Activated CD4-positive, alpha-beta memory T cell treated with anti-CD3 and anti-CD28 coated beads, Interleukin-2, amount 10 ng/mL, durations not matched to agents 7 days and 5 days (primary cell): ENCODE data around the gene TNFRSF19. TPM values are rescaled to one million over a fixed set of nuclear protein-coding genes. Genes with fewer than 3 reads are reported as not detected.
A peak's percentile ranks its signal among the peaks of the same experiment; 100 is the strongest.
"Not testable (repeated sequence)": the region's sequence is repeated elsewhere in the genome, so short reads cannot be mapped to it uniquely, and the experiment has no call there.

Source experiments
- CTCF ChIA-PET: fragments of 350-600 bp; sonication (Branson Sonifier 250); formaldehyde crosslinking; loops from one replicate; lab custom pipeline; 2021; ENCODE audit warnings: antibody characterized with exemption, inconsistent platforms; lab: Charles Lee
- POLR2A ChIA-PET: fragments of 350-600 bp; sonication (Branson Sonifier 250); formaldehyde crosslinking; loops from one replicate; lab custom pipeline; 2021; ENCODE audit warnings: antibody characterized with exemption; lab: Charles Lee
- DNase-seq: peaks from one replicate; pipeline ENCODE4 v3.0.0-alpha.2; 2020
- H3K27ac Mint-ChIP-seq: one replicate; pipeline ENCODE4 v1.8.0; 2021; ENCODE audit warnings: mild to moderate bottlenecking, mixed read lengths
- H3K27me3 Mint-ChIP-seq: one replicate; pipeline ENCODE4 v1.8.0; 2021; ENCODE audit warnings: mixed read lengths
- H3K36me3 Mint-ChIP-seq: one replicate; pipeline ENCODE4 v1.8.0; 2021; ENCODE audit warnings: low read depth, mixed read lengths
- H3K4me1 Mint-ChIP-seq: one replicate; pipeline ENCODE4 v1.8.0; 2021; ENCODE audit warnings: mixed read lengths
- H3K4me3 Mint-ChIP-seq: one replicate; pipeline ENCODE4 v1.8.0; 2021; ENCODE audit warnings: mild to moderate bottlenecking, mixed read lengths
- H3K9me3 Mint-ChIP-seq: one replicate; pipeline ENCODE4 v1.8.0; 2021; ENCODE audit warnings: mixed read lengths
- total RNA-seq, 2 experiments: library from RNA; stranded (reverse); gene quantifications; one replicate each; pipeline ENCODE4 v1.2.3, GENCODE V29; 2021

The TNFRSF19 gene
- total RNA-seq, 2 experiments from 2014 or later, result 0.33 to 0.45 TPM

DNA sequence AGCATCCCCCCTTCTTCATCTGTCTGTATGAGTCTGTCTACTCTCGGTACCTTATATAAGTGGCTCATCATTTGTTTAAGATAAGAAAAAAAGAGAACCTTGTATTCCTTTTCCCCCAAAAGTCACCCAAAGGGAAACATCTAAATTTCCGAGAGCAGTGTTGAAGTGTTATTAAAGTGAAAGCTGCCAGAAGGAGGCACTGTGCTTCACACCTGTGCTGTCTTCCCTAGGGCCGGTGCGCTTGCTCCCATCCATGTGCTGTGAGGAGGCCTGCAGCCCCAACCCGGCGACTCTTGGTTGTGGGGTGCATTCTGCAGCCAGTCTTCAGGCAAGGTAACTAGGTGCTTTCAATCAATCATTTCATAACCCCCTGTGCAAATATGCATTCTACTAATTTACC, 97.5 kb downstream of the TNFRSF19 start:
- H3K27ac Mint-ChIP-seq, result no peak overlapping the region
- H3K4me3 Mint-ChIP-seq, result no peak overlapping the region
- peaks cover 20% of the 10 kb centered on the region for H3K27me3 Mint-ChIP-seq
- H3K4me1 Mint-ChIP-seq, result no peaks in the 10 kb centered on the region
- no peaks in the 10 kb centered on the region for H3K9me3 Mint-ChIP-seq
- ChIA-PET CTCF (interaction anchor here (1.0 to 1.4 kb wide), 2 partner anchors 11 to 18 kb away, joined by 3 read pairs; no protein-coding TSS in a partner anchor), POLR2A (no interaction called here)
- DNase-seq, result no peak
- H3K36me3 Mint-ChIP-seq, result no peaks in the 10 kb centered on the region

DNA sequence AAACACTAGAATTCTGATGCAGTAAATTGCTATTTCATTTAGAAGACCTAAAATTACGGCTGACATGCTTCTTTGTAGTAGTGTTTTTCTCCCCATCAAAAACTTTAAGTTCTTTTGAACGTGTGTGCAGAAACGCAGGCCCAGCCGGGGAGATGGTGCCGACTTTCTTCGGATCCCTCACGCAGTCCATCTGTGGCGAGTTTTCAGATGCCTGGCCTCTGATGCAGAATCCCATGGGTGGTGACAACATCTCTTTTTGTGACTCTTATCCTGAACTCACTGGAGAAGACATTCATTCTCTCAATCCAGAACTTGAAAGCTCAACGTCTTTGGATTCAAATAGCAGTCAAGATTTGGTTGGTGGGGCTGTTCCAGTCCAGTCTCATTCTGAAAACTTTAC, 98.3 kb downstream of the TNFRSF19 start:
- Mint-ChIP-seq H3K27ac (no peak overlapping the region), H3K36me3 (no peaks in the 10 kb centered on the region), H3K4me1 (no peaks in the 10 kb centered on the region), H3K9me3 (no peaks in the 10 kb centered on the region), H3K27me3 (peaks cover 20% of the 10 kb centered on the region), H3K4me3 (no peak overlapping the region)
- ChIA-PET CTCF (no interaction called here), POLR2A (no interaction called here)
- no peak for DNase-seq

DNA sequence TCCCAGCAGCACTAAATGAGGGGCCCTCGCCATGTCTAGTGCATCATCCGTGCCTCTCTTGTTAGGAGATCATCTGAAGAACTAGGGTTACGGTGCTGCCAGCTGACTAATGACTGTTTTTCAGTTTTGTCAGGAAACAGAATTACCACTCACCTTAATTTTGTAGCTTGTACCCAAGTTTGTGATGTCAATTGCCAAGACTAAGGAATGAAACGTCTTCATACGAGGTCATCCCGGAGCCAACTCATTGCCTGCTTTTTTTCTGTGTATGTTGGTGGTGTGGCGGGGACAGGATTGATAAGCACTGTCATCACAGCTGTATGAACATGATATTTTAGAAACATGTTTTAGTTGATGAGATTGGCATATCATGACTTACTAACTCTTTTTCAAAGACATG, 100.6 kb downstream of the TNFRSF19 start:
- no peak overlapping the region for H3K4me3 Mint-ChIP-seq
- H3K4me1 Mint-ChIP-seq, result peaks cover 10% of the 10 kb centered on the region
- no peak for DNase-seq
- ChIA-PET POLR2A (no interaction called here), CTCF (no interaction called here)
- H3K9me3 Mint-ChIP-seq, result no peaks in the 10 kb centered on the region
- no peaks in the 10 kb centered on the region for H3K36me3 Mint-ChIP-seq
- H3K27me3 Mint-ChIP-seq, result peaks cover 21% of the 10 kb centered on the region
- H3K27ac Mint-ChIP-seq, result no peak overlapping the region

DNA sequence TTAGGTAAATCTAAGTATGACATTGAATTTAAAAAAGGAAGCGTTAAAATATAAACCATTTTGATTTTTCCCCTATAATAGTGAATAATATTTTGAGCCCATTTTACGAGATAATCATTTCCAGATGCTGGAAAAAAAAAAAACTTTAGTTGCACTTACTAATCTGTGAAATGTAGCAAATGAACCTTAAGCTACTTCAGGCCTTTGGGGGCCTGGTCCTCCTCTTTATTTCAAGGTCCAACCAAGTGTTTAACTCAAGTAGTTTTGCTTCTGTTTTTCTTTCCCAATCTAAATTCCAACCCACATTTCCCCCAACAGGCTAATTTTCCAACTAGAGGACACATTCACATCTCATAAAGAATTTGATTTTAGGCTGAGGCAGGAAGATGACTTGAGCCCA, 101.2 kb downstream of the TNFRSF19 start:
- peaks cover 10% of the 10 kb centered on the region for H3K4me1 Mint-ChIP-seq
- ChIA-PET CTCF (no interaction called here), POLR2A (no interaction called here)
- no peak overlapping the region for H3K27ac Mint-ChIP-seq
- no peak overlapping the region for H3K4me3 Mint-ChIP-seq
- no peaks in the 10 kb centered on the region for H3K9me3 Mint-ChIP-seq
- no peak for DNase-seq
- H3K27me3 Mint-ChIP-seq, result peaks cover 21% of the 10 kb centered on the region
- no peaks in the 10 kb centered on the region for H3K36me3 Mint-ChIP-seq

DNA sequence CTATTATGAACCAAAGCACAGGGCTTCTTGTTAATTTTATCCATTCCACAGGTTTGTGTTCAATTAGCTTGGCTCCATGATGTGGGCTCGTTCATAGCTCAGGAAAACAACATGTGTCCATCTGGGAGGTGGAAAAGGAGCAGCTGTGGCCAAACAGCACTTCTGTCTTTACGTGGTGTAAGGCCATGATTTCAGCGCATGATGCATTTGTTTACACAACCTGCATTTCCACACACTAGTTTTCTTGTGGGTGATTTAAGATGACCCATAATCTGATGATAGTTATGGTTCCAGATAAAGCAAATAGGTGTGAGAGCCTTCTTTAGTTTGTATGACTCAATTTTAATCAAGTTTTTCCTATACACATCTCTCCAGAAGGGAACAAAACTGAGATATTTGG, 101.7 kb downstream of the TNFRSF19 start:
- ChIA-PET CTCF (no interaction called here), POLR2A (no interaction called here)
- Mint-ChIP-seq H3K9me3 (no peaks in the 10 kb centered on the region), H3K27me3 (peaks cover 21% of the 10 kb centered on the region), H3K36me3 (no peaks in the 10 kb centered on the region), H3K4me3 (no peak overlapping the region), H3K27ac (no peak overlapping the region), H3K4me1 (peaks cover 10% of the 10 kb centered on the region)
- no peak for DNase-seq

DNA sequence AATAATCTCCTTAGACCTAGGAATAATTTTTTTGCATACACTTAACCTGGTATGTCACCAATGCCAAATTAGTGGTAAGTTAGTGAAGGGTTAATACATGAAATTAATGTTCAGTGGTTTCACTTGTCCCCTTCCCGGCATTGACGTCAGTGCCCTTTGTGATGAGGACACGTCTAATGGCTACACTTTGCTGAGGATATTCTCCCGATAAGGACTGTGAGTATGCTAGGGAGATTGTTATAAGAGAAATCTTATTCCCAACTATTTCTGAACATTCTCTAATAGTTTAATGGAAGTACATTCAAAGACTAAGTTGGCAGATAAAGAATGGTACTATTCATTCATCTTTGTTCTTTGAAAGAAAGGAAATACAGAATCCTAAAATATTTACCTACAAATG, 102.4 kb downstream of the TNFRSF19 start:
- Mint-ChIP-seq H3K27me3 (peaks cover 21% of the 10 kb centered on the region), H3K9me3 (no peaks in the 10 kb centered on the region), H3K36me3 (no peaks in the 10 kb centered on the region), H3K4me3 (no peak overlapping the region), H3K4me1 (peaks cover 11% of the 10 kb centered on the region), H3K27ac (no peak overlapping the region)
- POLR2A ChIA-PET, result no interaction called here
- CTCF ChIA-PET, result no interaction called here
- no peak for DNase-seq

DNA sequence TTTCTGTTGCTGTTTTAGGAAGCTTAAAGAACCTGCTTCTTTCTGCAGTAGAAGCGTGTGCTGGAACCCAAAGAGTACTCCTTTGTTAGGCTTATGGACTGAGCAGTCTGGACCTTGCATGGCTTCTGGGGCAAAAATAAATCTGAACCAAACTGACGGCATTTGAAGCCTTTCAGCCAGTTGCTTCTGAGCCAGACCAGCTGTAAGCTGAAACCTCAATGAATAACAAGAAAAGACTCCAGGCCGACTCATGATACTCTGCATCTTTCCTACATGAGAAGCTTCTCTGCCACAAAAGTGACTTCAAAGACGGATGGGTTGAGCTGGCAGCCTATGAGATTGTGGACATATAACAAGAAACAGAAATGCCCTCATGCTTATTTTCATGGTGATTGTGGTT, 103.1 kb downstream of the TNFRSF19 start:
- H3K9me3 Mint-ChIP-seq, result no peaks in the 10 kb centered on the region
- H3K36me3 Mint-ChIP-seq, result no peaks in the 10 kb centered on the region
- DNase-seq, result no peak
- ChIA-PET POLR2A (no interaction called here), CTCF (no interaction called here)
- H3K4me1 Mint-ChIP-seq, result peaks cover 11% of the 10 kb centered on the region
- H3K27ac Mint-ChIP-seq, result no peak overlapping the region
- H3K4me3 Mint-ChIP-seq, result no peak overlapping the region
- peaks cover 20% of the 10 kb centered on the region for H3K27me3 Mint-ChIP-seq

DNA sequence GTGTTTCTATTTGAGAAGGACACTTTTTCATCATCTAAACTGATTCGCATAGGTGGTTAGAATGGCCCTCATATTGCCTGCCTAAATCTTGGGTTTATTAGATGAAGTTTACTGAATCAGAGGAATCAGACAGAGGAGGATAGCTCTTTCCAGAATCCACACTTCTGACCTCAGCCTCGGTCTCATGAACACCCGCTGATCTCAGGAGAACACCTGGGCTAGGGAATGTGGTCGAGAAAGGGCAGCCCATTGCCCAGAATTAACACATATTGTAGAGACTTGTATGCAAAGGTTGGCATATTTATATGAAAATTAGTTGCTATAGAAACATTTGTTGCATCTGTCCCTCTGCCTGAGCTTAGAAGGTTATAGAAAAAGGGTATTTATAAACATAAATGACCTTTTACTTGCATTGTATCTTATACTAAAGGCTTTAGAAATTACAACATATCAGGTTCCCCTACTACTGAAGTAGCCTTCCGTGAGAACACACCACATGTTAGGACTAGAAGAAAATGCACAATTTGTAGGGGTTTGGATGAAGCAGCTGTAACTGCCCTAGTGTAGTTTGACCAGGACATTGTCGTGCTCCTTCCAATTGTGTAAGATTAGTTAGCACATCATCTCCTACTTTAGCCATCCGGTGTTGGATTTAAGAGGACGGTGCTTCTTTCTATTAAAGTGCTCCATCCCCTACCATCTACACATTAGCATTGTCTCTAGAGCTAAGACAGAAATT, 103.8 kb downstream of the TNFRSF19 start:
- ChIA-PET CTCF (no interaction called here), POLR2A (no interaction called here)
- peaks cover 17% of the 10 kb centered on the region for H3K4me1 Mint-ChIP-seq
- no peak overlapping the region for H3K4me3 Mint-ChIP-seq
- no peaks in the 10 kb centered on the region for H3K9me3 Mint-ChIP-seq
- H3K27ac Mint-ChIP-seq, result no peak overlapping the region
- no peak for DNase-seq
- H3K36me3 Mint-ChIP-seq, result no peaks in the 10 kb centered on the region
- peaks cover 20% of the 10 kb centered on the region for H3K27me3 Mint-ChIP-seq

DNA sequence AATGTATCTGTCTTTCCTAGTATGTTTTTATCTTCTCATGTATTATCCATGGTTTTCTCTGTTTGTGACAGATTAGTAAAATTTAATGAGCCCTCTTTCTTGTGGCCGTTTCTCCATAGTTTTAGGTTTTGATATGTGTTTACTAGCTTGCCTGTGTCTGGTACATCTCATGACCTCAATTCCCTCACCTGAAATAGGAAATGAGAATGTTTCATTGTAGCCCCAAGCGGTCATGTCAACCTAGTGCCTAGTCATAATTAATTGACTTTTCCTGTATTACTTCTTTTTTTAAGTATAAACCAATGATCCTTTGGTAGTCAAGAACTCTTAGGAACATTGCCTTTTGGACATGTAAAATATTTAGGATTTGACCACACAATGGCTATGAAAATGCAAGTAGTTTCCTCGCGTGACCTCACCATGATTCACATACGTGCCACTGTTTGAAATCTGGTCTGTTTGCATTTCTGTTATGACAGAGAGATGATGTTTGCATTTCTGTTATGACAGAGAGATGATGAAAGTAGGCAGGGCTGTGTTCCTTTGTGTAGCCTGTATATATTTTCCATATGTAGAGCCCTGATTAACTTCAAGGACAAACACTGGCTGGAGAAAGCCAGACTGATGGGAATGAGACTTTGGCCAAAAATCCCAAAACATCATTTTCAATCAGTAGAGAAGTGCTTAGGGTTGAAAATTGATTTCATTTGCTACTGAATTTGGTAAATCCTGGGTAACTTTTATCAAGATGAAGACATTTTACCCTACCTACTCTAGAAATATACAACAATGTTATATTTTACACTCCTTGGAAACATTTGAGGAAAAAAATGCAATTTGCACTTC, 104.8 kb downstream of the TNFRSF19 start:
- H3K27me3 Mint-ChIP-seq, result peaks cover 20% of the 10 kb centered on the region
- peaks cover 27% of the 10 kb centered on the region for H3K4me1 Mint-ChIP-seq
- no peak overlapping the region for H3K4me3 Mint-ChIP-seq
- CTCF ChIA-PET, result no interaction called here
- no peak overlapping the region for H3K27ac Mint-ChIP-seq
- DNase-seq, result no peak
- POLR2A ChIA-PET, result interaction anchor here (0.8 kb wide), 1 partner anchor 26 kb away, joined by 3 read pairs; no protein-coding TSS in a partner anchor
- no peaks in the 10 kb centered on the region for H3K9me3 Mint-ChIP-seq
- no peaks in the 10 kb centered on the region for H3K36me3 Mint-ChIP-seq

DNA sequence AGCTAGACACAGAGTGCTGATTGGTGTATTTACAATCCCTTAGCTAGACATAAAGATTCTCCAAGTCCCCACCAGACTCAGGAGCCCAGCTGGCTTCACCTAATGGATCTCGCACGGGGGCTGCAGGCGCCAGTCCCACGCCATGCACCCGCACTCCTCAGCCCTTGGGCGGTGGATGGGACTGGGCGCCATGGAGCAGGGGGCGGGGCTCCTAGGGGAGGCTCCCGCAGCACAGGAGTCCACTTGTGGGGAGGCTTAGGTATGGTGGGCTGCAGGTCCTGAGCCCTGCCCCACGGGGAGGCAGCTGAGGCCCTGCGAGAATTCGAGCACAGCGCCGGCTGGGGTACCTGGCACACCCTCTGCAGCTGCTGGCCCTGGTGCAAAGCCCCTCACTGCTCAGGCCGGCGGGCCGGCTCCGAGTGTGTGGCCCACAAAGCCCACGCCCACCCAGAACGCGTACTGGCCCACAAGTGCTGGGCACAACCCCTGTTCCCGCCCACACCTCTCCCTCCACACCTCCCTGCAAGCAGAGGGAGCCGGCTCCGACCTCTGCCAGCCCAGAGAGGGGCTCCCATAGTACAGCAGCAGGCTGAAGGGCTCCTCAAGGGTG, 107.6 kb downstream of the TNFRSF19 start:
- CTCF ChIA-PET, POLR2A ChIA-PET, DNase-seq, H3K36me3 Mint-ChIP-seq, H3K4me3 Mint-ChIP-seq, H3K9me3 Mint-ChIP-seq, H3K27ac Mint-ChIP-seq: not testable (repeated sequence)
- Mint-ChIP-seq H3K27me3 (peaks cover 13% of the 10 kb centered on the region), H3K4me1 (peaks cover 27% of the 10 kb centered on the region)

DNA sequence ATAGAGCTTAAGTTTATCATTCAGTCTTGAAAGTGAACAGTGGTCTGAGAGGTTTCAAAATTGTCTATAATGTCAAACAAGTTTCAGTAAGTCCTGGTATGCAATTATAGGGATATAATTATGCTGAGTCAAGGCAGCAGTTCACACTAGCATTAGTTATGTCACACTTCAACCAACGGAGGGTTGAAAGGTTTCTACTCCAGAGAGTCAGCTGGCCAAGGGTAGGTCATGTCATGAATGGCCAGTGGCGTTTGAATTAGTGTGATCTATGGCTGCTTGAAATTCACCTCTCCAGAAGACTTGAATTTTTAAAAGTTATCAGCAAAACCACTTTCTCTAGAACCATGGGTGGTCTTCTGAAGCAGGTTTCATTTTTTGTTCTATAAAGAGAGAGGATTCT, 108.6 kb downstream of the TNFRSF19 start:
- H3K4me3 Mint-ChIP-seq, result no peak overlapping the region
- no peak for DNase-seq
- H3K9me3 Mint-ChIP-seq, result no peaks in the 10 kb centered on the region
- no peaks in the 10 kb centered on the region for H3K36me3 Mint-ChIP-seq
- ChIA-PET POLR2A (no interaction called here), CTCF (interaction anchor here (0.6 to 1.2 kb wide), 2 partner anchors 12 to 29 kb away, joined by 3 read pairs; no protein-coding TSS in a partner anchor)
- peaks cover 27% of the 10 kb centered on the region for H3K4me1 Mint-ChIP-seq
- H3K27me3 Mint-ChIP-seq, result peaks cover 5% of the 10 kb centered on the region
- H3K27ac Mint-ChIP-seq, result peak overlapping the region; percentile 13

DNA sequence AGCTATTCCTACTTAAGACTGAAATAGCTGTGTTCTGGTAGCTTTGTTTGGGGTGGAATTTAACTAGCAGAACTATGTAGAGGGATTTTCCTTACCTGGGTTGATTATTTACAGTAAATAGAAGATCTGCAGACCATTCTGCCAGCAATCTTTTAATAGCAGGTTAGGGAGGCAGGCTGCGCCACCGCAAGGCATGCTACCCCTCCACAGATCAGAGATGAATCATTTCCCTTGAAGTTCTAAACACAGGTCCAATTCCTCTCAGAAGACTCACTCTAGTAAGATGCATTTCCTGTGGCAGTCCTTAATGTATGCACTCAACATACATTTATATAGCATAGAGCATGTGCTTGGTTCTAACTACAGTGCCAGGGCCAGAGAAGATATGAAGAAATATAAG, 109.0 kb downstream of the TNFRSF19 start:
- Mint-ChIP-seq H3K4me1 (peaks cover 27% of the 10 kb centered on the region), H3K27me3 (peaks cover 2% of the 10 kb centered on the region), H3K9me3 (peaks cover under 1% of the 10 kb centered on the region), H3K36me3 (no peaks in the 10 kb centered on the region), H3K4me3 (no peak overlapping the region), H3K27ac (peak overlapping the region; percentile 55)
- ChIA-PET CTCF (interaction anchor here (0.6 to 1.2 kb wide), 2 partner anchors 12 to 29 kb away, joined by 3 read pairs; no protein-coding TSS in a partner anchor), POLR2A (no interaction called here)
- peak; percentile 37 for DNase-seq
